GM23338 (cell line): ENCODE results near the gene BRME1. TPM values are rescaled to one million over a fixed set of nuclear protein-coding genes. Genes with fewer than 3 reads are reported as not detected.

ENCODE experiments used
- ATAC-seq: fragments of 200-7000 bp; cut with Tn5 transposase; 3 replicates; pipeline ENCODE4 v1.9.1; 2020
- DNase-seq: peaks from one replicate; pipeline ENCODE4 v3.0.0-alpha.2; 2015; ENCODE audit warnings: low spot score
- H2AFZ ChIP-seq: fragments of 200-600 bp; sonication (generic); 2 replicates; pipeline ENCODE4 v1.8.0; 2016; ENCODE audit warnings: antibody characterized with exemption, mild to moderate bottlenecking, moderate library complexity
- H3F3A ChIP-seq: fragments of 200-600 bp; sonication (generic); replicated peaks from 2 replicates; pipeline ENCODE4 v1.8.0; 2017; ENCODE audit warnings: antibody characterized with exemption, mixed run types, low read depth
- H3K27ac ChIP-seq: fragments of 200-600 bp; sonication (generic); 2 replicates; pipeline ENCODE4 v1.6.1; 2016; ENCODE audit warnings: low read depth
- H3K27me3 ChIP-seq: fragments of 200-600 bp; sonication (generic); 2 replicates; pipeline ENCODE4 v1.8.0; 2016; ENCODE audit warnings: mild to moderate bottlenecking, mixed run types, moderate library complexity; ENCODE audit not compliant: insufficient read depth
- H3K36me3 ChIP-seq: fragments of 200-600 bp; sonication (generic); 2 replicates; pipeline ENCODE4 v1.8.0; 2016; ENCODE audit warnings: mild to moderate bottlenecking; ENCODE audit not compliant: insufficient read depth
- H3K4me1 ChIP-seq: fragments of 200-600 bp; sonication (generic); 2 replicates; pipeline ENCODE4 v1.8.0; 2016; ENCODE audit warnings: mild to moderate bottlenecking, moderate library complexity; ENCODE audit not compliant: insufficient read depth
- H3K4me2 ChIP-seq: fragments of 200-600 bp; sonication (generic); 2 replicates; pipeline ENCODE4 v1.7.1; 2017; ENCODE audit warnings: mixed run types
- H3K4me3 ChIP-seq: fragments of 200-600 bp; sonication (generic); 2 replicates; pipeline ENCODE4 v1.6.1; 2016; ENCODE audit warnings: mixed run types
- H3K79me2 ChIP-seq: fragments of 200-600 bp; sonication (generic); replicated peaks from 2 replicates; pipeline ENCODE4 v1.8.0; 2017; ENCODE audit warnings: mild to moderate bottlenecking; ENCODE audit not compliant: insufficient read depth
- H3K9me2 ChIP-seq: fragments of 200-600 bp; sonication (generic); 2 replicates; pipeline ENCODE4 v1.8.0; 2017; ENCODE audit not compliant: insufficient read depth
- H4K20me1 ChIP-seq: fragments of 200-600 bp; sonication (generic); replicated peaks from 2 replicates; pipeline ENCODE4 v1.8.0; 2017; ENCODE audit warnings: mild to moderate bottlenecking; ENCODE audit not compliant: insufficient read depth
- H3K27ac Mint-ChIP-seq: 2 replicates; pipeline ENCODE4 v1.8.0; 2020; ENCODE audit warnings: inconsistent platforms, mild to moderate bottlenecking, moderate library complexity, mixed read lengths
- H3K27me3 Mint-ChIP-seq: 3 replicates; pipeline ENCODE4 v1.8.0; 2022; ENCODE audit warnings: low read depth, mild to moderate bottlenecking, moderate library complexity, mixed read lengths, inconsistent platforms; ENCODE audit not compliant: insufficient read depth, poor library complexity
- H3K36me3 Mint-ChIP-seq: 3 replicates; pipeline ENCODE4 v1.8.0; 2021; ENCODE audit warnings: low read depth, mild to moderate bottlenecking, inconsistent platforms, moderate library complexity, mixed read lengths
- H3K4me1 Mint-ChIP-seq: 3 replicates; pipeline ENCODE4 v1.8.0; 2020; ENCODE audit warnings: mild to moderate bottlenecking, inconsistent platforms, mixed read lengths
- H3K4me3 Mint-ChIP-seq: 3 replicates; pipeline ENCODE4 v1.8.0; 2021; ENCODE audit warnings: moderate library complexity, mild to moderate bottlenecking, inconsistent platforms, mixed read lengths
- H3K9me3 Mint-ChIP-seq: 3 replicates; pipeline ENCODE4 v1.8.0; 2020; ENCODE audit warnings: moderate library complexity, mild to moderate bottlenecking, inconsistent platforms, mixed read lengths
- CREB1 ChIP-seq: fragments of 250-450 bp; sonication (Bioruptor Pico); IDR thresholded peaks from 2 replicates; pipeline ENCODE4 v1.5.0; 2020; ENCODE audit warnings: low read depth, mild to moderate bottlenecking, moderate library complexity
- EZH2 ChIP-seq: fragments of 200-600 bp; sonication (generic); IDR thresholded peaks from one replicate; pipeline ENCODE4 v1.8.0; 2017; ENCODE audit warnings: antibody characterized with exemption, mild to moderate bottlenecking, low read depth; ENCODE audit not compliant: unreplicated experiment
- EZH2phosphoT487 ChIP-seq: fragments of 200-600 bp; sonication (generic); IDR thresholded peaks from one replicate; pipeline ENCODE4 v1.8.1; 2018; ENCODE audit warnings: antibody characterized with exemption; ENCODE audit not compliant: unreplicated experiment
- JUNB ChIP-seq: IDR thresholded peaks from one replicate; pipeline ENCODE4 v1.6.1; 2016; ENCODE audit warnings: antibody characterized with exemption; ENCODE audit not compliant: unreplicated experiment
- NANOG ChIP-seq: IDR thresholded peaks from 2 replicates; pipeline ENCODE4 v1.6.1; 2016; ENCODE audit warnings: antibody characterized with exemption, borderline replicate concordance
- POLR2AphosphoS5 ChIP-seq: IDR thresholded peaks from 2 replicates; pipeline ENCODE4 v1.6.1; 2016; ENCODE audit warnings: antibody characterized with exemption, low read depth
- STAT1 ChIP-seq: IDR thresholded peaks from one replicate; pipeline ENCODE4 v1.6.1; 2016; ENCODE audit warnings: antibody characterized with exemption; ENCODE audit not compliant: unreplicated experiment
- ZNF114 ChIP-seq: fragments of 250-450 bp; sonication (Bioruptor Pico); IDR thresholded peaks from 2 replicates; pipeline ENCODE4 v1.5.0; 2020; ENCODE audit warnings: mild to moderate bottlenecking, moderate library complexity
- ZNF331 ChIP-seq: fragments of 250-450 bp; sonication (Bioruptor Pico); IDR thresholded peaks from 2 replicates; pipeline ENCODE4 v1.5.0; 2020; ENCODE audit warnings: low read depth, mild to moderate bottlenecking, moderate library complexity
- polyA plus RNA-seq: library from polyadenylated mRNA; unstranded; fragments of >200 nt; fragmentation: Nextera tagmentation; extraction: Ambion mirVana; gene quantifications from 2 replicates; pipeline ENCODE4 v1.2.1, GENCODE V29; 2016
- total RNA-seq: library from RNA; depleted of rRNA; stranded (reverse); fragments of >200 nt; shearing (Covaris generic); gene quantifications from 2 replicates; pipeline ENCODE4 v1.2.3, GENCODE V29; 2014
- TF ChIP-seq, protein P1 (sequence below): IDR thresholded peaks from one replicate; pipeline ENCODE4 v1.6.1; 2018; ENCODE audit warnings: antibody characterized with exemption; ENCODE audit not compliant: unreplicated experiment
- TF ChIP-seq, protein P2 (sequence below): IDR thresholded peaks from 2 replicates; pipeline ENCODE4 v1.6.1; 2016; ENCODE audit warnings: antibody characterized with exemption
- TF ChIP-seq, protein P3 (sequence below), 2 experiments: fragments of 200-600 bp in 1 of 2; sonication (generic) in 1 of 2; conservative IDR thresholded peaks; 2 replicates each; pipeline versions ENCODE4 v1.5.1 to v1.6.1; 2016 to 2017; ENCODE audit warnings: antibody characterized with exemption in 2 of 2, low read depth in 2 of 2, mild to moderate bottlenecking in 2 of 2, moderate library complexity in 1 of 2
- TF ChIP-seq, protein P4 (sequence below): fragments of 250-450 bp; sonication (Bioruptor Pico); IDR thresholded peaks from 2 replicates; pipeline ENCODE4 v1.5.0; 2020; ENCODE audit warnings: mild to moderate bottlenecking, moderate library complexity

Gene BRME1
- total and polyA plus RNA-seq, 2 experiments from 2014 or later: 3.9 to 4.0 TPM

DNA sequence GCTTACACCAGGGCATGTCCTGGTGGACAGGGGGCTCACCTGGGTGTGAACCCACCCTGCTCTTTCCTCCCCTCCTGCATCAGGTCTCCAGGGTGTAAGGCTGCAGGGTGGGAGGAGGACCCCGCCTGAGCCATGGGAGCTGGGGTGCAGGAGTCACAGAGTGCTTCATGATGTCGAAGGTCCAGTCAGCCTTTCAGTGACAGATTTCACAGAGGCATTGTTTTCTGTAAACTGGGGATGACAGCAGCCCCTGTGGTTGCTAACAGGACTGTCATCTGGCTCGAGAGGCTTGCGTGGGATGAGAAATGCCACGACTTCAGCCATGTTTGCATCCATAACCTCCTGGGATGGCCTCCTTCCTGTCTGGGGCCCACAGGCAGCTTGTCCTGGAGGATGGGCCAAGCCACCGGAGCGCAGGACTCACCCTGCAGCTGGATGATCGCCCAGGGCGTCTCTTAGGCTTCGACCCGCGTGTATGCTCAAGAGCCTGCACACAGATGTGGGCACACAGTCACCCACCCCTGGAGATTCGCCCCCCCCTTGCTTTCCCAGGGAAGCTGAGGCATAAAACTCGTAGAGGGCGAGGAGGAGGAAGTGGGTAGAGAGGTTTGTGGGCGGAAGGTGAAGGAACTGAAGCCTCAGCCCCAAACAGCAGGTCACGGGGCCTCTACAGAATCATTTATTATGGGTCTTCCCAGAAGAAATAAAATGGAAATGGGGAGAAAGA is 24.1 kb downstream of the BRME1 start:
- Histone ChIP-seq H3K79me2 (no peaks in the 10 kb centered on the region), H3K9me2 (no peaks in the 10 kb centered on the region), H3K27me3 (peaks cover 9% of the 10 kb centered on the region), H3K36me3 (no peaks in the 10 kb centered on the region), H3K4me3 (peak overlapping the region; percentile 50; the same call in 1 of the 2 replicates), H3K4me2 (peak overlapping the region; percentile 80), H3K4me1 (peaks cover 19% of the 10 kb centered on the region), H4K20me1 (no peaks in the 10 kb centered on the region), H3K27ac (peak overlapping the region; percentile 87; the same call in 1 of the 2 replicates), H3F3A (peaks cover 8% of the 10 kb centered on the region), H2AFZ (peak overlapping the region; percentile 52; the same call in 1 of the 2 replicates)
- Mint-ChIP-seq H3K4me3 (peak overlapping the region; percentile 17; the same call in 2 of the 3 replicates), H3K36me3 (no peaks in the 10 kb centered on the region), H3K27me3 (peaks cover 4% of the 10 kb centered on the region), H3K9me3 (no peaks in the 10 kb centered on the region), H3K4me1 (peaks cover 26% of the 10 kb centered on the region), H3K27ac (no peak overlapping the region; the same call in 1 of the 2 replicates)
- ATAC-seq: no peak
- DNase-seq: peak; percentile 21
- TF ChIP-seq ZNF331 (CRISPR knock-in tag) (no peak), NANOG (no peak), EZH2 (no peak), JUNB (no peak), CREB1 (CRISPR knock-in tag) (no peak), POLR2AphosphoS5 (no peak), STAT1 (no peak), ZNF114 (CRISPR knock-in tag) (no peak), EZH2phosphoT487 (no peak)
- TF ChIP-seq, protein P1, sequence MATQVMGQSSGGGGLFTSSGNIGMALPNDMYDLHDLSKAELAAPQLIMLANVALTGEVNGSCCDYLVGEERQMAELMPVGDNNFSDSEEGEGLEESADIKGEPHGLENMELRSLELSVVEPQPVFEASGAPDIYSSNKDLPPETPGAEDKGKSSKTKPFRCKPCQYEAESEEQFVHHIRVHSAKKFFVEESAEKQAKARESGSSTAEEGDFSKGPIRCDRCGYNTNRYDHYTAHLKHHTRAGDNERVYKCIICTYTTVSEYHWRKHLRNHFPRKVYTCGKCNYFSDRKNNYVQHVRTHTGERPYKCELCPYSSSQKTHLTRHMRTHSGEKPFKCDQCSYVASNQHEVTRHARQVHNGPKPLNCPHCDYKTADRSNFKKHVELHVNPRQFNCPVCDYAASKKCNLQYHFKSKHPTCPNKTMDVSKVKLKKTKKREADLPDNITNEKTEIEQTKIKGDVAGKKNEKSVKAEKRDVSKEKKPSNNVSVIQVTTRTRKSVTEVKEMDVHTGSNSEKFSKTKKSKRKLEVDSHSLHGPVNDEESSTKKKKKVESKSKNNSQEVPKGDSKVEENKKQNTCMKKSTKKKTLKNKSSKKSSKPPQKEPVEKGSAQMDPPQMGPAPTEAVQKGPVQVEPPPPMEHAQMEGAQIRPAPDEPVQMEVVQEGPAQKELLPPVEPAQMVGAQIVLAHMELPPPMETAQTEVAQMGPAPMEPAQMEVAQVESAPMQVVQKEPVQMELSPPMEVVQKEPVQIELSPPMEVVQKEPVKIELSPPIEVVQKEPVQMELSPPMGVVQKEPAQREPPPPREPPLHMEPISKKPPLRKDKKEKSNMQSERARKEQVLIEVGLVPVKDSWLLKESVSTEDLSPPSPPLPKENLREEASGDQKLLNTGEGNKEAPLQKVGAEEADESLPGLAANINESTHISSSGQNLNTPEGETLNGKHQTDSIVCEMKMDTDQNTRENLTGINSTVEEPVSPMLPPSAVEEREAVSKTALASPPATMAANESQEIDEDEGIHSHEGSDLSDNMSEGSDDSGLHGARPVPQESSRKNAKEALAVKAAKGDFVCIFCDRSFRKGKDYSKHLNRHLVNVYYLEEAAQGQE: no peak
- TF ChIP-seq, protein P2, sequence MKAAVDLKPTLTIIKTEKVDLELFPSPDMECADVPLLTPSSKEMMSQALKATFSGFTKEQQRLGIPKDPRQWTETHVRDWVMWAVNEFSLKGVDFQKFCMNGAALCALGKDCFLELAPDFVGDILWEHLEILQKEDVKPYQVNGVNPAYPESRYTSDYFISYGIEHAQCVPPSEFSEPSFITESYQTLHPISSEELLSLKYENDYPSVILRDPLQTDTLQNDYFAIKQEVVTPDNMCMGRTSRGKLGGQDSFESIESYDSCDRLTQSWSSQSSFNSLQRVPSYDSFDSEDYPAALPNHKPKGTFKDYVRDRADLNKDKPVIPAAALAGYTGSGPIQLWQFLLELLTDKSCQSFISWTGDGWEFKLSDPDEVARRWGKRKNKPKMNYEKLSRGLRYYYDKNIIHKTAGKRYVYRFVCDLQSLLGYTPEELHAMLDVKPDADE: no peak
- TF ChIP-seq, protein P3, sequence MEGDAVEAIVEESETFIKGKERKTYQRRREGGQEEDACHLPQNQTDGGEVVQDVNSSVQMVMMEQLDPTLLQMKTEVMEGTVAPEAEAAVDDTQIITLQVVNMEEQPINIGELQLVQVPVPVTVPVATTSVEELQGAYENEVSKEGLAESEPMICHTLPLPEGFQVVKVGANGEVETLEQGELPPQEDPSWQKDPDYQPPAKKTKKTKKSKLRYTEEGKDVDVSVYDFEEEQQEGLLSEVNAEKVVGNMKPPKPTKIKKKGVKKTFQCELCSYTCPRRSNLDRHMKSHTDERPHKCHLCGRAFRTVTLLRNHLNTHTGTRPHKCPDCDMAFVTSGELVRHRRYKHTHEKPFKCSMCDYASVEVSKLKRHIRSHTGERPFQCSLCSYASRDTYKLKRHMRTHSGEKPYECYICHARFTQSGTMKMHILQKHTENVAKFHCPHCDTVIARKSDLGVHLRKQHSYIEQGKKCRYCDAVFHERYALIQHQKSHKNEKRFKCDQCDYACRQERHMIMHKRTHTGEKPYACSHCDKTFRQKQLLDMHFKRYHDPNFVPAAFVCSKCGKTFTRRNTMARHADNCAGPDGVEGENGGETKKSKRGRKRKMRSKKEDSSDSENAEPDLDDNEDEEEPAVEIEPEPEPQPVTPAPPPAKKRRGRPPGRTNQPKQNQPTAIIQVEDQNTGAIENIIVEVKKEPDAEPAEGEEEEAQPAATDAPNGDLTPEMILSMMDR (conservative IDR thresholded peaks at IDR 0.05; ENCODE audit: low read depth in 2 of 2): no peak
- TF ChIP-seq, protein P4, sequence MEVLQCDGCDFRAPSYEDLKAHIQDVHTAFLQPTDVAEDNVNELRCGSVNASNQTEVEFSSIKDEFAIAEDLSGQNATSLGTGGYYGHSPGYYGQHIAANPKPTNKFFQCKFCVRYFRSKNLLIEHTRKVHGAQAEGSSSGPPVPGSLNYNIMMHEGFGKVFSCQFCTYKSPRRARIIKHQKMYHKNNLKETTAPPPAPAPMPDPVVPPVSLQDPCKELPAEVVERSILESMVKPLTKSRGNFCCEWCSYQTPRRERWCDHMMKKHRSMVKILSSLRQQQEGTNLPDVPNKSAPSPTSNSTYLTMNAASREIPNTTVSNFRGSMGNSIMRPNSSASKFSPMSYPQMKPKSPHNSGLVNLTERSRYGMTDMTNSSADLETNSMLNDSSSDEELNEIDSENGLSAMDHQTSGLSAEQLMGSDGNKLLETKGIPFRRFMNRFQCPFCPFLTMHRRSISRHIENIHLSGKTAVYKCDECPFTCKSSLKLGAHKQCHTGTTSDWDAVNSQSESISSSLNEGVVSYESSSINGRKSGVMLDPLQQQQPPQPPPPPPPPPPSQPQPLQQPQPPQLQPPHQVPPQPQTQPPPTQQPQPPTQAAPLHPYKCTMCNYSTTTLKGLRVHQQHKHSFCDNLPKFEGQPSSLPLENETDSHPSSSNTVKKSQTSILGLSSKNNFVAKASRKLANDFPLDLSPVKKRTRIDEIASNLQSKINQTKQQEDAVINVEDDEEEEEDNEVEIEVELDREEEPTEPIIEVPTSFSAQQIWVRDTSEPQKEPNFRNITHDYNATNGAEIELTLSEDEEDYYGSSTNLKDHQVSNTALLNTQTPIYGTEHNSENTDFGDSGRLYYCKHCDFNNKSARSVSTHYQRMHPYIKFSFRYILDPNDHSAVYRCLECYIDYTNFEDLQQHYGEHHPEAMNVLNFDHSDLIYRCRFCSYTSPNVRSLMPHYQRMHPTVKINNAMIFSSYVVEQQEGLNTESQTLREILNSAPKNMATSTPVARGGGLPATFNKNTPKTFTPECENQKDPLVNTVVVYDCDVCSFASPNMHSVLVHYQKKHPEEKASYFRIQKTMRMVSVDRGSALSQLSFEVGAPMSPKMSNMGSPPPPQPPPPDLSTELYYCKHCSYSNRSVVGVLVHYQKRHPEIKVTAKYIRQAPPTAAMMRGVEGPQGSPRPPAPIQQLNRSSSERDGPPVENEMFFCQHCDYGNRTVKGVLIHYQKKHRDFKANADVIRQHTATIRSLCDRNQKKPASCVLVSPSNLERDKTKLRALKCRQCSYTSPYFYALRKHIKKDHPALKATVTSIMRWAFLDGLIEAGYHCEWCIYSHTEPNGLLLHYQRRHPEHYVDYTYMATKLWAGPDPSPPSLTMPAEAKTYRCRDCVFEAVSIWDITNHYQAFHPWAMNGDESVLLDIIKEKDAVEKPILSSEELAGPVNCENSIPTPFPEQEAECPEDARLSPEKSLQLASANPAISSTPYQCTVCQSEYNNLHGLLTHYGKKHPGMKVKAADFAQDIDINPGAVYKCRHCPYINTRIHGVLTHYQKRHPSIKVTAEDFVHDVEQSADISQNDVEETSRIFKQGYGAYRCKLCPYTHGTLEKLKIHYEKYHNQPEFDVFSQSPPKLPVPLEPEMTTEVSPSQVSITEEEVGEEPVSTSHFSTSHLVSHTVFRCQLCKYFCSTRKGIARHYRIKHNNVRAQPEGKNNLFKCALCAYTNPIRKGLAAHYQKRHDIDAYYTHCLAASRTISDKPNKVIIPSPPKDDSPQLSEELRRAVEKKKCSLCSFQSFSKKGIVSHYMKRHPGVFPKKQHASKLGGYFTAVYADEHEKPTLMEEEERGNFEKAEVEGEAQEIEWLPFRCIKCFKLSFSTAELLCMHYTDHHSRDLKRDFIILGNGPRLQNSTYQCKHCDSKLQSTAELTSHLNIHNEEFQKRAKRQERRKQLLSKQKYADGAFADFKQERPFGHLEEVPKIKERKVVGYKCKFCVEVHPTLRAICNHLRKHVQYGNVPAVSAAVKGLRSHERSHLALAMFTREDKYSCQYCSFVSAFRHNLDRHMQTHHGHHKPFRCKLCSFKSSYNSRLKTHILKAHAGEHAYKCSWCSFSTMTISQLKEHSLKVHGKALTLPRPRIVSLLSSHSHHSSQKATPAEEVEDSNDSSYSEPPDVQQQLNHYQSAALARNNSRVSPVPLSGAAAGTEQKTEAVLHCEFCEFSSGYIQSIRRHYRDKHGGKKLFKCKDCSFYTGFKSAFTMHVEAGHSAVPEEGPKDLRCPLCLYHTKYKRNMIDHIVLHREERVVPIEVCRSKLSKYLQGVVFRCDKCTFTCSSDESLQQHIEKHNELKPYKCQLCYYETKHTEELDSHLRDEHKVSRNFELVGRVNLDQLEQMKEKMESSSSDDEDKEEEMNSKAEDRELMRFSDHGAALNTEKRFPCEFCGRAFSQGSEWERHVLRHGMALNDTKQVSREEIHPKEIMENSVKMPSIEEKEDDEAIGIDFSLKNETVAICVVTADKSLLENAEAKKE: no peak
